H1 (cell line): ENCODE data around the gene APPL2. TPM values are rescaled to one million over a fixed set of nuclear protein-coding genes. Genes with fewer than 3 reads are reported as not detected.
A peak's percentile ranks its signal among the peaks of the same experiment; 100 is the strongest.

Source experiments
- CTCF ChIA-PET: fragments of 300-600 bp; sonication (Branson Sonifier 250); formaldehyde crosslinking; loops from one replicate; lab custom pipeline; 2021; ENCODE audit not compliant: partially characterized antibody; lab: Charles Lee
- POLR2A ChIA-PET: fragments of 300-600 bp; sonication (Branson Sonifier 250); formaldehyde crosslinking; loops from one replicate; lab custom pipeline; 2021; ENCODE audit warnings: inconsistent platforms; ENCODE audit not compliant: partially characterized antibody; lab: Charles Lee
- DNase-seq, 2 experiments: peaks; one replicate each; pipeline versions ENCODE4 v3.0.0 to v3.0.0-alpha.2; 2010 to 2022; ENCODE audit warnings: low spot score in 2 of 2, low read depth in 1 of 2, mixed read lengths in 1 of 2
- FAIRE-seq: peaks from 2 replicates; lab custom pipeline; 2011; peaks lifted over from hg19 to GRCh38; lab: Jason Lieb, UNC
- H2AFZ ChIP-seq: 2 replicates; pipeline ENCODE4 v1.8.1; 2012; ENCODE audit warnings: low read length, inconsistent platforms
- H2AK5ac ChIP-seq: 2 replicates; pipeline ENCODE4 v1.6.1; 2013; ENCODE audit warnings: low read depth, low read length
- H2BK120ac ChIP-seq: replicated peaks from 2 replicates; pipeline ENCODE3; 2013; ENCODE audit warnings: low read depth, low read length, inconsistent platforms
- H2BK12ac ChIP-seq: 2 replicates; pipeline ENCODE4 v1.6.1; 2013; ENCODE audit warnings: low read depth, low read length
- H2BK15ac ChIP-seq: 2 replicates; pipeline ENCODE4 v1.6.1; 2013; ENCODE audit warnings: low read length
- H2BK20ac ChIP-seq: 2 replicates; pipeline ENCODE4 v1.6.1; 2013; ENCODE audit warnings: low read length
- H2BK5ac ChIP-seq: 2 replicates; pipeline ENCODE4 v1.6.1; 2013; ENCODE audit warnings: low read depth, low read length
- H3K14ac ChIP-seq: 2 replicates; pipeline ENCODE4 v1.6.1; 2013; ENCODE audit warnings: inconsistent platforms; ENCODE audit not compliant: insufficient read length
- H3K18ac ChIP-seq: 2 replicates; pipeline ENCODE4 v1.6.1; 2013; ENCODE audit warnings: low read length; ENCODE audit errors: extremely low read depth
- H3K23ac ChIP-seq: 2 replicates; pipeline ENCODE4 v1.6.1; 2013; ENCODE audit warnings: inconsistent platforms; ENCODE audit not compliant: insufficient read length
- H3K23me2 ChIP-seq: 2 replicates; pipeline ENCODE4 v1.6.1; 2013; ENCODE audit warnings: low read depth, low read length
- H3K27ac ChIP-seq: 2 replicates; pipeline ENCODE4 v1.6.1; 2011; ENCODE audit warnings: low read depth, low read length, inconsistent platforms
- H3K27me3 ChIP-seq, 4 experiments: replicated peaks in 1 of 4; 1 replicate in 1 of 4; 2 replicates in 3 of 4; pipeline versions ENCODE4 v1.6.1 to v1.8.1; 2011 to 2013; ENCODE audit warnings: low read length in 3 of 4, mild to moderate bottlenecking in 3 of 4, inconsistent platforms in 2 of 4, mixed read lengths in 2 of 4, moderate library complexity in 1 of 4; ENCODE audit not compliant: control insufficient read depth in 3 of 4, insufficient read depth in 3 of 4; ENCODE audit errors: extremely low read depth in 1 of 4
- H3K36me3 ChIP-seq, 4 experiments: 2 replicates each; pipeline versions ENCODE4 v1.6.1 to v1.8.1; 2011 to 2013; ENCODE audit warnings: mild to moderate bottlenecking in 4 of 4, low read length in 3 of 4, moderate library complexity in 2 of 4, control low read depth in 1 of 4, inconsistent platforms in 1 of 4; ENCODE audit not compliant: insufficient read depth in 4 of 4, control insufficient read depth in 2 of 4
- H3K4ac ChIP-seq: replicated peaks from 2 replicates; pipeline ENCODE3; 2013; ENCODE audit warnings: low read length, low read depth, mixed read lengths, inconsistent platforms; ENCODE audit not compliant: insufficient read length
- H3K4me1 ChIP-seq, 4 experiments: replicated peaks in 1 of 4; 1 replicate in 1 of 4; 2 replicates in 3 of 4; pipeline versions ENCODE4 v1.6.1 to v1.8.1; 2011 to 2013; ENCODE audit warnings: low read length in 3 of 4, inconsistent platforms in 2 of 4, mixed read lengths in 1 of 4; ENCODE audit not compliant: insufficient read depth in 4 of 4, control insufficient read depth in 3 of 4
- H3K4me2 ChIP-seq, 2 experiments: 2 replicates each; pipeline versions ENCODE4 v1.6.1 to v1.8.1; 2011 to 2013; ENCODE audit warnings: low read depth in 2 of 2, low read length in 2 of 2, control low read depth in 1 of 2, inconsistent platforms in 1 of 2, mild to moderate bottlenecking in 1 of 2; ENCODE audit not compliant: insufficient read depth in 1 of 2
- H3K4me3 ChIP-seq, 4 experiments: fragments of 200-600, 300-600 bp in 1 of 4; sonication (generic), shearing (Covaris generic), sonication (Bioruptor Twin) in 1 of 4; 2 replicates each; pipeline versions ENCODE4 v1.5.1 to v1.8.1; 2011 to 2016; ENCODE audit warnings: low read length in 4 of 4, low read depth in 3 of 4, control low read depth in 2 of 4, inconsistent platforms in 2 of 4, mild to moderate bottlenecking in 2 of 4, mixed read lengths in 1 of 4, moderate library complexity in 1 of 4; ENCODE audit not compliant: insufficient read depth in 2 of 4; ENCODE audit errors: extremely low read depth in 1 of 4
- H3K56ac ChIP-seq: replicated peaks from 2 replicates; pipeline ENCODE3; 2013; ENCODE audit warnings: low read depth, mild to moderate bottlenecking, mixed read lengths, low read length, inconsistent platforms; ENCODE audit not compliant: insufficient read length
- H3K79me1 ChIP-seq: 2 replicates; pipeline ENCODE4 v1.6.1; 2013; ENCODE audit warnings: low read depth, low read length, control low read depth
- H3K79me2 ChIP-seq, 2 experiments: 2 replicates each; pipeline versions ENCODE4 v1.6.1 to v1.8.1; 2012 to 2013; ENCODE audit warnings: low read length in 2 of 2, mild to moderate bottlenecking in 2 of 2, inconsistent platforms in 1 of 2; ENCODE audit not compliant: insufficient read depth in 2 of 2, control insufficient read depth in 1 of 2
- H3K9ac ChIP-seq, 4 experiments: replicated peaks in 1 of 4; 1 replicate in 1 of 4; 2 replicates in 3 of 4; pipeline versions ENCODE4 v1.6.1 to v1.8.1; 2011 to 2013; ENCODE audit warnings: low read depth in 3 of 4, low read length in 3 of 4, control low read depth in 2 of 4, mild to moderate bottlenecking in 2 of 4, moderate library complexity in 2 of 4, inconsistent platforms in 1 of 4; ENCODE audit errors: extremely low read depth in 1 of 4
- H3K9me3 ChIP-seq, 2 experiments: 2 replicates each; pipeline versions ENCODE4 v1.6.1 to v1.8.1; 2012 to 2013; ENCODE audit warnings: mild to moderate bottlenecking in 2 of 2, moderate library complexity in 2 of 2, control low read depth in 1 of 2, inconsistent platforms in 1 of 2, low read depth in 1 of 2, low read length in 1 of 2, mixed read lengths in 1 of 2; ENCODE audit not compliant: insufficient read depth in 2 of 2
- H4K20me1 ChIP-seq, 2 experiments: replicated peaks in 1 of 2; 2 replicates each; pipeline versions ENCODE3 to v1.8.1; 2011 to 2013; ENCODE audit warnings: inconsistent platforms in 2 of 2, low read length in 2 of 2, mild to moderate bottlenecking in 1 of 2; ENCODE audit not compliant: insufficient read depth in 2 of 2, control insufficient read depth in 1 of 2
- H4K5ac ChIP-seq: 2 replicates; pipeline ENCODE4 v1.6.1; 2013; ENCODE audit warnings: low read length, low read depth, mixed read lengths, inconsistent platforms; ENCODE audit not compliant: insufficient read length
- H4K8ac ChIP-seq: 2 replicates; pipeline ENCODE4 v1.8.0; 2013; ENCODE audit warnings: mild to moderate bottlenecking, moderate library complexity, low read length, inconsistent platforms; ENCODE audit not compliant: insufficient read depth; ENCODE audit errors: extremely low read depth
- H4K91ac ChIP-seq: replicated peaks from 2 replicates; pipeline ENCODE3; 2013; ENCODE audit warnings: low read length, mixed read lengths, inconsistent platforms; ENCODE audit not compliant: insufficient read length
- CHD1 ChIP-seq: IDR thresholded peaks from 2 replicates; pipeline ENCODE4 v1.6.1; 2012; ENCODE audit warnings: low read depth, low read length, improper control_type of control experiment
- EP300 ChIP-seq, 2 experiments: IDR thresholded peaks; 1 replicate in 1 of 2; 2 replicates in 1 of 2; pipeline ENCODE4 v1.6.1; 2011 to 2012; ENCODE audit warnings: low read depth in 2 of 2, low read length in 2 of 2, mild to moderate bottlenecking in 2 of 2, borderline replicate concordance in 1 of 2, inconsistent platforms in 1 of 2, moderate library complexity in 1 of 2
- KDM1A ChIP-seq: fragments of 200-600, 300-600 bp; sonication (generic); IDR thresholded peaks from 2 replicates; pipeline ENCODE4 v1.7.1; 2016; ENCODE audit warnings: mild to moderate bottlenecking, low read length, borderline replicate concordance
- PHF8 ChIP-seq: fragments of 200-600 bp; sonication (generic); conservative IDR thresholded peaks from 2 replicates; pipeline ENCODE4 v1.7.1; 2012; ENCODE audit warnings: low read depth, mild to moderate bottlenecking, inconsistent platforms, low read length, moderate library complexity
- POLR2AphosphoS5 ChIP-seq: IDR thresholded peaks from 2 replicates; pipeline ENCODE4 v1.6.1; 2011; ENCODE audit warnings: low read depth, low read length
- POU5F1 ChIP-seq: IDR thresholded peaks from 2 replicates; pipeline ENCODE4 v1.6.1; 2011; ENCODE audit warnings: low read depth, mild to moderate bottlenecking, low read length, moderate library complexity
- RFX5 ChIP-seq: IDR thresholded peaks from 2 replicates; pipeline ENCODE4 v1.6.1; 2011; ENCODE audit warnings: low read depth, low read length, improper control_type of control experiment, borderline replicate concordance
- RXRA ChIP-seq: IDR thresholded peaks from 2 replicates; pipeline ENCODE4 v1.6.1; 2011; ENCODE audit warnings: low read depth, mild to moderate bottlenecking, low read length, moderate library complexity; ENCODE audit not compliant: insufficient read depth
- TEAD4 ChIP-seq: IDR thresholded peaks from 2 replicates; pipeline ENCODE4 v1.6.1; 2012; ENCODE audit warnings: low read depth, low read length, inconsistent platforms, mixed read lengths
- WGBS, 2 experiments: shearing (Covaris generic) in 1 of 2; methylation state at CpG; one replicate each; pipeline versions ENCODE4 v1.1.6 to v1.1.7; 2013 to 2015; ENCODE audit warnings: low lambda C conversion rate in 2 of 2, mixed read lengths in 2 of 2, inconsistent platforms in 1 of 2, low coverage in 1 of 2, missing lambda C conversion rate in 1 of 2; ENCODE audit not compliant: insufficient replicate concordance in 2 of 2, insufficient coverage in 1 of 2, insufficient read length in 1 of 2; ENCODE audit errors: extremely low coverage in 1 of 2, missing lambda C conversion rate in 1 of 2; 5-methylcytosine and 5-hydroxymethylcytosine counted together
- polyA plus RNA-seq, 7 experiments: library from polyadenylated mRNA; depleted of rRNA in 3 of 7; stranded (reverse) in 5 of 7; unstranded in 2 of 7; fragments of >200 nt in 5 of 7; fragments of 200-250 nt in 2 of 7; gene quantifications; 1 replicate in 5 of 7; 2 replicates in 1 of 7; 4 replicates in 1 of 7; pipeline versions ENCODE4 v1.2.1 to v1.2.3, GENCODE V29; 2011 to 2013; ENCODE audit warnings: missing spikeins in 2 of 7, mixed read lengths in 2 of 7
- total RNA-seq: library from RNA; stranded (reverse); fragmentation: NEBNext Ultra II Directional; extraction: Animal tissue kit (Norgen Biotek cat#: 25700); gene quantifications from 2 replicates; pipeline ENCODE4 v1.2.1, GENCODE V29; 2021

The APPL2 gene
- total and polyA plus RNA-seq, 2 of the 8 experiments (the other 6 are each of a cell fraction or from before 2014, with no cell fraction given), result 8.9 to 22.9 TPM

- no peaks in the 10 kb centered on the region for H3K79me1 ChIP-seq
- H3K56ac ChIP-seq, result no peak overlapping the region
- H3K18ac ChIP-seq, result no peak overlapping the region
- H2AK5ac ChIP-seq, result no peak overlapping the region
- CTCF ChIA-PET, result interaction anchor here (0.5 to 2.6 kb wide), 4 partner anchors 58 to 108 kb away, joined by 3 to 6 read pairs (median 4); no protein-coding TSS in a partner anchor
- H3K36me3 ChIP-seq, result no peaks in the 10 kb centered on the region
- H4K5ac ChIP-seq, result no peak overlapping the region
- FAIRE-seq, result no peak
- H2BK12ac ChIP-seq, result no peak overlapping the region
- no peak for DNase-seq
- H3K4me1 ChIP-seq, result no peaks in the 10 kb centered on the region; a peak in 1 of 7 replicates
- no peaks in the 10 kb centered on the region for H4K20me1 ChIP-seq
- no peak overlapping the region for H3K9ac ChIP-seq
- no peak overlapping the region for H3K27ac ChIP-seq
- no peak overlapping the region; a peak in 1 of 4 replicates for H3K4me2 ChIP-seq
- H4K8ac ChIP-seq, result no peak overlapping the region
- no peaks in the 10 kb centered on the region for H3K79me2 ChIP-seq
- no peak overlapping the region for H2BK15ac ChIP-seq
- TF ChIP-seq EP300 (IDR thresholded peaks at IDR 0.05; ENCODE audit: borderline replicate concordance in 1 of 2, low read depth in 2 of 2, low read length in 2 of 2) (no peak), POU5F1 (no peak), RXRA (no peak), POLR2AphosphoS5 (no peak), CHD1 (no peak), PHF8 (no peak), TEAD4 (no peak), KDM1A (no peak), RFX5 (no peak)
- TF ChIP-seq, all 59 proteins: peak for 0
- Histone ChIP-seq H3K4ac (no peak overlapping the region), H3K23ac (no peak overlapping the region), H3K27me3 (no peaks in the 10 kb centered on the region; a peak in 1 of 7 replicates), H3K9me3 (no peaks in the 10 kb centered on the region), H3K4me3 (no peak overlapping the region), H4K91ac (no peak overlapping the region), H2BK120ac (no peak overlapping the region), H2AFZ (peak overlapping the region; percentile 27; the same call in 1 of the 2 replicates), H2BK20ac (no peak overlapping the region), H2BK5ac (no peak overlapping the region; the same call in 1 of the 2 replicates), H3K14ac (no peak overlapping the region), H3K23me2 (no peaks in the 10 kb centered on the region)
- POLR2A ChIA-PET, result no interaction called here
- WGBS, 2 experiments, result 83% methylated on average over 3 of the region's 3 CpGs; no CpG with 5 or more reads in 1 of the 2 experiments
These were observed 40.2 kb upstream of the APPL2 start for GRCh38 chr12:105275997-105276733.
